Measurements from ENCODE around the gene IFIT5. TPM values are rescaled to one million over a fixed set of nuclear protein-coding genes. Genes with fewer than 3 reads are reported as not detected.
"Not testable (repeated sequence)": the region's sequence is repeated elsewhere in the genome, so short reads cannot be mapped to it uniquely, and the experiment has no call there.

The IFIT5 gene
- total RNA-seq, 2 experiments from 2014 or later, result 30.2 to 40.3 TPM

DNA sequence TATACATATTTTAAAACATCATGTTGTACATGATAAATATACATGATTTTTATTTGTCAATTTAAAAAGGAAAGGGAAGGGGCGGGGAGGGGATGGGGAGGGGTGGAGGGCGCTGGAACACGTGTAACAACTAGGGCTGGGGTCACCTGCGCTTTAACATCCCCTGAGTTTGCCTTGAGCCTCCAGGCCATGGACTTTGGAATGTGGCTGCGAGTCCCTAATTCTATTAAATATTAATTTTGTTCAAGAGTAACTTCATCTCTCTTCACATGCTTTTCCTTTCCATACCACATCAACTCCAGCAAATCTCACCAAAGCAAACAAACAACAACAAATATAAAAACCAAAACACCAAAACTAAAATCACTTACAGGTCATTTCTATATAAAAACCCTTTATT, 10.6 kb downstream of the IFIT5 start:
- DNase-seq, result no peak
- peaks cover 25% of the 10 kb centered on the region for H3K36me3 Mint-ChIP-seq
- CTCF ChIA-PET, result no interaction called here
- H3K4me1 Mint-ChIP-seq, result peaks cover 5% of the 10 kb centered on the region
- ATAC-seq, result no peak
- H3K9me3 Mint-ChIP-seq (ENCODE audit: low read depth), result no peaks in the 10 kb centered on the region
- H3K4me3 Mint-ChIP-seq, result no peak overlapping the region
- H3K27ac Mint-ChIP-seq, result no peak overlapping the region
- H3K27me3 Mint-ChIP-seq, result peaks cover 8% of the 10 kb centered on the region

- DNase-seq, result no peak
- ATAC-seq, result peak; percentile 53
- no peaks in the 10 kb centered on the region for H3K4me1 Mint-ChIP-seq
- H3K27ac Mint-ChIP-seq, result no peak overlapping the region
- no peaks in the 10 kb centered on the region for H3K9me3 Mint-ChIP-seq (ENCODE audit: low read depth)
- H3K4me3 Mint-ChIP-seq, result no peak overlapping the region
- peaks cover 12% of the 10 kb centered on the region for H3K36me3 Mint-ChIP-seq
- peaks cover 9% of the 10 kb centered on the region for H3K27me3 Mint-ChIP-seq
- CTCF ChIA-PET, result interaction anchor here (1.0 to 1.5 kb wide), 2 partner anchors 8 to 138 kb away, joined by 4 to 5 read pairs; no protein-coding TSS in a partner anchor
These were observed 12.0 kb downstream of the IFIT5 start for GRCh38 chr10:89426230-89426868.

DNA sequence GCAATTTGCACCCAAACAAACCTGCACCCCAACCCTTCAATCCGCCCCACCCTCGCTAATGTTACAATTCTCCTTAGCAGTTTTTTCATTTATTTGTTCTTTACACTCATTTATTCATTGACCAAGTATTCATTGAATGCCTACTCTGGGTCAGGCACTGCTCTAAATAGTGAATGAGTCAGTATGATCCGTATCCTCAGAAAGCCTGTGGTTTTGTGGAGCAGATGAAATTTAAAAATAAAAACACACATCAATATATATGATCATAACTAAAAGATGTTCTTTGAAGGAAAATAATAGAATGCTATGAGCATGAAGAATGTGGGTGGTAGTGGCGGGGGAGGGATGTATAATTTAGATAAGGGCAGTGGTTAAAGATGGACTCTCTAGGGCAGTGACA, 13.3 kb downstream of the IFIT5 start:
- H3K27ac Mint-ChIP-seq, result no peak overlapping the region
- ATAC-seq, result no peak
- peaks cover 4% of the 10 kb centered on the region for H3K36me3 Mint-ChIP-seq
- CTCF ChIA-PET, result no interaction called here
- H3K4me1 Mint-ChIP-seq, result no peaks in the 10 kb centered on the region
- DNase-seq, result no peak
- H3K27me3 Mint-ChIP-seq, result peaks cover 18% of the 10 kb centered on the region
- H3K9me3 Mint-ChIP-seq (ENCODE audit: low read depth), result no peaks in the 10 kb centered on the region
- no peak overlapping the region for H3K4me3 Mint-ChIP-seq

GRCh38 chr10:89428877-89429276, 14.5 kb downstream of the IFIT5 start:
- H3K36me3 Mint-ChIP-seq, result no peaks in the 10 kb centered on the region
- H3K27me3 Mint-ChIP-seq, result peaks cover 26% of the 10 kb centered on the region
- H3K4me1 Mint-ChIP-seq, result no peaks in the 10 kb centered on the region
- no peak overlapping the region for H3K4me3 Mint-ChIP-seq
- no peak for DNase-seq
- ATAC-seq, result no peak
- CTCF ChIA-PET, result interaction anchor here (1.0 to 2.0 kb wide), 5 partner anchors 8 to 136 kb away, joined by 3 to 10 read pairs (median 4); no protein-coding TSS in a partner anchor
- H3K9me3 Mint-ChIP-seq (ENCODE audit: low read depth), result no peaks in the 10 kb centered on the region
- H3K27ac Mint-ChIP-seq, result no peak overlapping the region

GRCh38 chr10:89431977-89432376, 17.6 kb downstream of the IFIT5 start:
- H3K4me3 Mint-ChIP-seq, result no peak overlapping the region
- no peaks in the 10 kb centered on the region for H3K36me3 Mint-ChIP-seq
- H3K27ac Mint-ChIP-seq, result no peak overlapping the region
- no peak for DNase-seq
- peaks cover 53% of the 10 kb centered on the region for H3K27me3 Mint-ChIP-seq
- H3K4me1 Mint-ChIP-seq, result no peaks in the 10 kb centered on the region
- no peak for ATAC-seq
- CTCF ChIA-PET, result no interaction called here
- H3K9me3 Mint-ChIP-seq (ENCODE audit: low read depth), result no peaks in the 10 kb centered on the region

- Mint-ChIP-seq H3K27me3 (peaks cover 63% of the 10 kb centered on the region), H3K27ac (no peak overlapping the region), H3K36me3 (no peaks in the 10 kb centered on the region), H3K9me3 (ENCODE audit: low read depth) (no peaks in the 10 kb centered on the region), H3K4me1 (no peaks in the 10 kb centered on the region), H3K4me3 (no peak overlapping the region)
- DNase-seq (no peak), ATAC-seq (no peak)
- CTCF ChIA-PET, result no interaction called here
These were observed 24.2 kb downstream of the IFIT5 start for GRCh38 chr10:89438525-89438924.

DNA sequence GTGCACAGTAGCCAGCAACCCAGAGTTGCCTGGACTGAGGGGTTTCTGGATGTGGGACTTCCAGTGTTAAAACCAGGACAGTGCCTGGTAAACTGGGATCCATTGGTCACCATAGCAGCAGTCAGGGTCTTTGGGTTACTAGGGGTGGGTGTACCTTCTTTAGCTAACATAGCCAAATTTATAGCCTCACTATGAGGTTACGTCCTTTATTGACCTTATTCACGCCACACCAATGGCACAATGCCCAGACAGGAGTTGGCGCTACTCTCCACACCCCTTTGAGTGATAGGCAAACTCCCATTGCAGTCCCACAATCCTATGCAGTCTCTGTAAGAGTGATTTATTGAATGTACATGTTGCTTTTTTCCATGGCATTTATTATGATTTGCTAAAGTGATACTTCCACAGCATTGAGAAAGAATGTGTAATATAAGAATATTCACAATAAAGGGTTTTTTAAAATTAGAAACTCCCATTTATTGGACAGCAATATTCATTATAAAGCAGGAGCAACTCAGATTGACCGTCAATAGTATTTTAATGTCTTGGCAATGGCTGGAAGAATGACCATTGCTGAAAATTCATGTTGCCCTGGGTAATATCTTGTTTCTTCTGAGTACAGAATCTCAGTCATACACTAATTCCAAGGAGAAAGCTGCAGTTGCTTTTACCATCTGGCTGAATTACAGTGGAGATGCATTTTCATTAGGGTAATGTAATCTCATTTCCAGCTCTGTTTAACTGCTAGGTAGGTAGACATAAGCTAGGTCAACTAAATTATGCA, 26.1 kb downstream of the IFIT5 start:
- no peak overlapping the region for H3K27ac Mint-ChIP-seq
- H3K9me3 Mint-ChIP-seq (ENCODE audit: low read depth), result no peaks in the 10 kb centered on the region
- H3K27me3 Mint-ChIP-seq, result peaks cover 50% of the 10 kb centered on the region
- CTCF ChIA-PET, result interaction anchor here (1.1 kb wide), 1 partner anchor 11 kb away, joined by 3 read pairs; no protein-coding TSS in a partner anchor
- H3K4me1 Mint-ChIP-seq, result no peaks in the 10 kb centered on the region
- no peak overlapping the region for H3K4me3 Mint-ChIP-seq
- H3K36me3 Mint-ChIP-seq, result no peaks in the 10 kb centered on the region
- ATAC-seq (no peak), DNase-seq (no peak)

- no peaks in the 10 kb centered on the region for H3K9me3 Mint-ChIP-seq (ENCODE audit: low read depth)
- CTCF ChIA-PET, result no interaction called here
These were observed 27.9 kb downstream of the IFIT5 start for GRCh38 chr10:89442289-89442688.

GRCh38 chr10:89444819-89445218, 30.5 kb downstream of the IFIT5 start:
- H3K4me3 Mint-ChIP-seq; H3K27ac Mint-ChIP-seq; H3K36me3 Mint-ChIP-seq; DNase-seq; H3K4me1 Mint-ChIP-seq; CTCF ChIA-PET; H3K9me3 Mint-ChIP-seq (ENCODE audit: low read depth); ATAC-seq: not testable (repeated sequence)
- H3K27me3 Mint-ChIP-seq, result peaks cover 46% of the 10 kb centered on the region

More at GRCh38 chr10:89442289-89442688, 27.9 kb downstream of the IFIT5 start:
- Mint-ChIP-seq H3K27ac (no peak overlapping the region), H3K4me1 (no peaks in the 10 kb centered on the region), H3K36me3 (no peaks in the 10 kb centered on the region), H3K4me3 (no peak overlapping the region), H3K27me3 (peaks cover 49% of the 10 kb centered on the region)
- no peak for ATAC-seq
- DNase-seq, result no peak

- Mint-ChIP-seq H3K27ac (no peak overlapping the region), H3K4me1 (no peaks in the 10 kb centered on the region), H3K4me3 (no peak overlapping the region), H3K36me3 (peaks cover 1% of the 10 kb centered on the region), H3K27me3 (peaks cover 33% of the 10 kb centered on the region), H3K9me3 (ENCODE audit: low read depth) (no peaks in the 10 kb centered on the region)
- no peak for DNase-seq
- ATAC-seq, result no peak
- CTCF ChIA-PET, result no interaction called here
These were observed 36.5 kb downstream of the IFIT5 start for GRCh38 chr10:89450901-89451300.

DNA sequence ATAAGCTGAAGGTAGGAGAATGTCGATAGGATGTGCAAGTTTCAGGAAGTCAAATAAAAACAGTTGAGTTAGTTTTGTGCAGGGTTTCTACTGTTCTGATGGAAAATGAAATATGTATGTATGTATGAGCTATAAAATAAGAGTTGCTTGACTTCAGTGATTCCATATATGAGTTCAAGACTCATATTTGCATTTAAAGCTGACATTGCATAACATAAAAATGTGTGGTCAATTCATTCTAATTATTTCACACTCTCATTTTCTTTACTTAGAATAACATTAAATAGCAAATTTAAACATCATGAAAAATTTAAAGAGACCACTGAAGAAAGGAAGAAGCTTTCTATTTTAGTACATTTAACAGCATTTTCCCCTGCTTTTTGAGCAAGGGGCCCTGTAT, 37.8 kb downstream of the IFIT5 start:
- peaks cover 28% of the 10 kb centered on the region for H3K27me3 Mint-ChIP-seq
- CTCF ChIA-PET, result interaction anchor here (1.6 kb wide), 1 partner anchor 37 kb away, joined by 3 read pairs; no protein-coding TSS in a partner anchor

GRCh38 chr10:89454561-89455347, 40.4 kb downstream of the IFIT5 start:
- Mint-ChIP-seq H3K27me3 (peaks cover 28% of the 10 kb centered on the region), H3K27ac (no peak overlapping the region), H3K4me3 (no peak overlapping the region), H3K4me1 (no peaks in the 10 kb centered on the region), H3K9me3 (ENCODE audit: low read depth) (no peaks in the 10 kb centered on the region), H3K36me3 (peaks cover 1% of the 10 kb centered on the region)
- CTCF ChIA-PET, result no interaction called here
- ATAC-seq (no peak), DNase-seq (no peak)

More for the DNA sequence above, 37.8 kb downstream of the IFIT5 start:
- Mint-ChIP-seq H3K4me3 (no peak overlapping the region), H3K4me1 (no peaks in the 10 kb centered on the region), H3K9me3 (ENCODE audit: low read depth) (no peaks in the 10 kb centered on the region), H3K36me3 (peaks cover 1% of the 10 kb centered on the region), H3K27ac (no peak overlapping the region)
- DNase-seq (no peak), ATAC-seq (no peak)

GRCh38 chr10:89458291-89458690, 43.9 kb downstream of the IFIT5 start:
- CTCF ChIA-PET, result no interaction called here
- Mint-ChIP-seq H3K9me3 (ENCODE audit: low read depth) (no peaks in the 10 kb centered on the region), H3K4me1 (no peaks in the 10 kb centered on the region), H3K36me3 (peaks cover 1% of the 10 kb centered on the region), H3K27me3 (peaks cover 38% of the 10 kb centered on the region), H3K27ac (no peak overlapping the region), H3K4me3 (no peak overlapping the region)
- ATAC-seq (no peak), DNase-seq (no peak)

Data from activated CD8-positive, alpha-beta memory T cell treated with anti-CD3 and anti-CD28 coated beads, Interleukin-2, amount 10 ng/mL, durations not matched to agents 7 days and 5 days (primary cell).